ENCODE data around the gene MORC3.
"Not testable (repeated sequence)": the region's sequence is repeated elsewhere in the genome, so short reads cannot be mapped to it uniquely, and the experiment has no call there.

Gene MORC3

DNA sequence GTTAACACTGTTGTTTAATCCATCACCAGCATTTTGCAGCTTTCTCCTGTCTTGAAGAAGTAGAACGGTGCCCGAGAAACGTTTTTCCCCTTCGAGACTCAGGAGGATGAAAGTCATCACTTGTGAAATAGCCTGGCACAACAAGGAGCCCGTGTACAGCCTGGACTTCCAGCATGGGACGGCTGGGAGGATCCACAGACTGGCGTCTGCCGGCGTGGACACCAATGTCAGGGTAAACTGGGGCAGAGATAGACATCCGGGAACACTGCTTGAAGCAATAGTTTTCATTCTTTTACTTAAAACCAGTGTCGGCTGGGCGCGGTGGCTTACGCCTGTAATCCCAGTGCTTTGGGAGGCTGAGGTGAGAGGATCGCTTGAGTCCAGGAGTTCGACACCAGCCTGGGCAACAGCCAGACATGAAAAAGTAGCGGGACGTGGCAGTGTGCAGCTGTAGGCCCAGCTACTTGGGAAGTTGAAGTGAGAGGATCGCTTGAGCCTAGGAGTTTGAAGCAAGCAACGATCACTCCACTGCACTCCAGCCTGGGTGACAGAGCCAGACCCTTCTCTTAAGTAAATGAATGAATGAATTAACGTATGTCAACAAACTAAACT is 66.1 kb downstream of the MORC3 start:
- DNase-seq: no peak

DNA sequence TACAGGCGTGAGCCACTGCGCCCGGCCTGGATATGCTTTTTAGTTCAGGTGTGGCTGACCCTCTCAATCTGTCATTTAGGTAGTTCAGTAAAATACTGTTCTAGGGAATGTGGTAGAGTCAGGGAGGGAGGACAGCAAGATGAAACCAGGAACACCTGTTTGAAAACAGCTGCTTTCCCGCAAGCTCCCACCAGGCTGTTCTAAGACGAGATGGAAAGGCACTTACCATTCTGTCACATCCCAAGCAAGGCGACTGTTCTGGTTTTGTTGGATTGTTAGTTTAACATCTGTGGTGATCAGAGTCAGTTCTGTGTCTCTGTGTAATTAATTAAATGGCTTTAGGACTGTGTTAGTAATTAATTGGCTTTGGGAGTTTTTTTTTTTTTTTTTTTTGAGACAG is 68.1 kb downstream of the MORC3 start:
- DNase-seq: no peak

DNA sequence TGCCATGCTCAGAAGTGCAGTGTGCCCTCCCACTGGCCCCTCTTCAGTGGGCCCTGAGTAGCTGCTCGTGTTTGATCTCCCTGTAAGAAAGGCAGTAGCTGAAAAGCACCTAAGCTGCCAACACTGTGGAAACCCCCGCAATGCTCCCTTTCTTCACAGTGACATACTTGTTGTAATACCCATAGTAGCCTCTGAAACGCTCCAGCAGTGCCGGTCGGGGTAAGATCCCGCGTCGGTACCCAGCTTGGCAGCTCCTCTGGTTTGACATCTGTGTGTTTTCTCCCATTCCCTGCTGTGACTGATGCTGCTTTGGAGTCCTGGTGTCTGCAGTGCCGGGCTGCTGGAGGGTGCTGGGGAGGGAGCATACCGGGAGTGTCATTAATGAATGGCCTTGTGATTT is 68.8 kb downstream of the MORC3 start:
- DNase-seq: no peak

DNA sequence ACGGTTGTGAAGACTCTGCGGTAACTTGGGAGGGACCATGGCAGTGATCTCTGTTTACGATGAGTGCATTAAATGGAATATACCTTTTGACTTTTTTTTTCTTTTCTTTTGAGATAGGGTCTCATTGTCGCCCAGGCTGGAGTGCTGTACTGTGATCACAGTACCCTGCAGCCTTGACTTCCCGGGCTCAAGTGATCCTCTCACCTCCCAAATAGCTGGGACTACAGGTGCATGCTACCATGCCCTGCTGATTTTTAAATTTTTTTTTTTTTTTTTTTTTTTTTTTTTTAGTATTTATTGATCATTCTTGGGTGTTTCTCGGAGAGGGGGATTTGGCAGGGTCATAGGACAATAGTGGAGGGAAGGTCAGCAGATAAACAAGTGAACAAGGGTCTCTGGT is 71.7 kb downstream of the MORC3 start:
- not testable (repeated sequence) for DNase-seq

DNA sequence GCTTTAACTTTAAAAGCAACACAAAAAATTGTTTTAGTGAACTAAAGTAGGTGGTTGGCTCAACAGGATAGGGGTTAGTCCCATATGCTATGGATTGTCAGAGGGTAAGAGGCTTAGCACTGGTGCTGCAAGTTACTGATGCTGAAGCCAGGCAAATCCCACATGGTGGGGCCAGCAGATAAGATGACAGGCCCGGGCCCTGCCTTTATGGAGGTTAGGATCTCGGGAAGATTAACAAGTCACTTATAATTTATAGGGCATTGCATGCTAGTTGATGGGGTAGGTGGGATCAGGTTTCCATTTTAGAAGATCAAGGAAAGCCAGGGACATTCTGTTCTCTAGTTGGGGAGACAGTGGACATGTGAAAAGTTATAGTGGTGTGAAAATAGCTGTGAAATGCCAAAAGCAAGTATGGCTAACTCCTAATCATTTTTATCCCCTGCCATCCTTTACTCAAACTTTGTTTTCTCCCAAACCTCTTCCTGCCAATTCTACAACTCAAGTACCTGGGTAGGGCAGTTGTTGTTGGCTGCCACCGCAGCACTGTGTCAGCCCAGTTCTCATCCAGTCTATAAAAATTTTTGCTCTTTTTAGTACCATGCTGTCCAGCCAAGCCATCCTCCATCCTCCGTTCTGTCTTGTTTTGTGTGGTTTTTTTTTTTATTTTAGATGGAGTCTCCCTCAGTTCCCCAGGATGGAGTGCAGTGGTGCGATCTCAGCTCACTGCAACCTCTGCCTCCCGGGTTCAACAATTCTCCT is 75.5 kb downstream of the MORC3 start:
- DNase-seq: no peak

DNA sequence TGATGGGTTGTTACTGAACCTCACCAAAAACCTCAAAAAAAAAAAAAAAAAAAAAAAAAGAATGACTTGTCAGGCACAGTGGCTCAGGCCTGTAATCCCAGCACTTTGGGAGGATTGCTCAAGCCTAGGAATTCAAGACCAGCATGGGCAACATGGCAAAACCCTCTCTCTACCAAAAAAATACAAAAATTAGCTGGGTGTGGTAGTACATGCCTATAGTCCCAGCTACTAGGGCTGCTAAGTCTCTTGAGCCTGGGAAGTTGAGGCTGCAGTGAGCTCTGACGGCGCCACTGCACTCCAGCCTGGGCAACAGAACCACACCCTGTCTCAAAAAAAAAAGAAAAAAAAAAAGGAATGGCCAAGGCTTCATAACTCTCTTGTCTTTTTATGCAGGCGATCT is 76.3 kb downstream of the MORC3 start:
- no peak for DNase-seq

DNA sequence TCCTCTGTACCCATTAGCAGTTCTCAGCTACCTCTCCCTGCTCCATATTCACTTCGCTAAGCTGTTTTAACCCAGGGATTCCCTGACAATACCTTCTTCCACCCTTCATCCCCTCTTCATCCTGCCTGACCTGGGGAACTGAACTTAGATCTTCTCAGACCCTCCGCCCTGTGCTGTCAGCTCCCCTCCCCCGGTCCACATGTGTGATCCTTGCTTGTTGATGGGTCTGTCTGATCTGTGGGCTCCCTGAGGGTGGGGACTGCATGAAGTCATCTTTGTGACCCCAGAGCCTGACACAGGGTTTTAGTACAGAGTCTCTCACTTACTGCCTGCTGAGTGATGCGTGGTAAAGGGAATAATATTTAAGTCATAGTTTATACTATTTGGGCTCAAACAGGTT is 77.0 kb downstream of the MORC3 start:
- DNase-seq: peak; percentile 30

DNA sequence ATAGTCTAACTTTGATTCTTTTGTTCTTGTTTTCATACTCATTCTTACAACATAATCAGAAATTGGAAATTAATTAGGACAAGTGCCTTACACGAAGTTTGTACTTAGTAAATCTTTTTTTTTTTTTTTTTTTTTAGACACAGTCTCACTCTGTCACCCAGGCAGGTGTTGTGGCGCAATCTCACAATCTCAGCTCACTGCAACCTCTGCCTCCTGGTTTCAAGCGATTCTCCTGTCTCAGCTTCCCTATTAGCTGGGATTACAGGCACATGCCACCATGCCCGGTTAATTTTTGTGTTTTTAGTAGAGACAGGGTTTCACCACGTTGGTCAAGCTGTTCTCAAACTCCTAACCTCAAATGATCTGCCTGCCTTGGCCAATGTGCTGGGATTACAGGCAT is 77.6 kb downstream of the MORC3 start:
- DNase-seq: no peak

DNA sequence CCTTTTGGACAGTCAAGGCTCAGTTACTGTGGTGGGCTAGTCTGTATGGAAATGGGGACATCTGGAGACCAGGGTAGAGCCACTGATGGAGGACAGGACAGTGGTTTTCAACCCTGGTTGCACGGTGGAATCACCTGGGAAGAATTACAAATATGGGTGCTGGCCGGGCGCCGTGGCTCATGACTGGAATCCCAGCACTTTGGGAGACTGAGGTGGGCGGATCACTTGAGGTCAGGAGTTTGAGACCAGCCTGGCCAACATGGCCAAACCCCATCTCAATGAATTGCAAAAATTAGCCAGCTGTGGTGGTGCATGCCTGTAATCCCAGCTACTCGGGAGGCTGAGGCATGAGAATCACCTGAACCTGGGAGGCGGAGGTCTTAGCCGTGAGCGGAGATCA is 79.7 kb downstream of the MORC3 start:
- not testable (repeated sequence) for DNase-seq

DNA sequence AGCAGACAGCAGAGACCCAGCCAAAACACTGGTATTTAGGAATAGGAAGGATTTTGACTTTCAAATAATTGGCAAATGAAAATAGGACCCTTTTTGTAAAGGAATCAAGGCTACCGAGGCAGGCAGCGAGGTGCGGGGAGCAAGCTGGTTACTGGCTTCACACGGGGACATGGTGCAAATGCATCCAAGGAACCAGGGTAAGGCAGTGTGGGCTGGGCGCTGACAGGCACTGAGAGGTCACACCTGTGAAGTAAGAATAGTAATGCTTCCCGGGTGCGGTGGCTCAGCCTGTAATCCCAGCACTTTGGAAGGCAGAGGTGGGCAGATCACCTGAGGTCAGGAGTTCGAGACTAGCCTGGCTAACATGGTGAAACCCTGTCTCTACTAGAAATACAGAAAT is 80.7 kb downstream of the MORC3 start:
- no peak for DNase-seq

DNA sequence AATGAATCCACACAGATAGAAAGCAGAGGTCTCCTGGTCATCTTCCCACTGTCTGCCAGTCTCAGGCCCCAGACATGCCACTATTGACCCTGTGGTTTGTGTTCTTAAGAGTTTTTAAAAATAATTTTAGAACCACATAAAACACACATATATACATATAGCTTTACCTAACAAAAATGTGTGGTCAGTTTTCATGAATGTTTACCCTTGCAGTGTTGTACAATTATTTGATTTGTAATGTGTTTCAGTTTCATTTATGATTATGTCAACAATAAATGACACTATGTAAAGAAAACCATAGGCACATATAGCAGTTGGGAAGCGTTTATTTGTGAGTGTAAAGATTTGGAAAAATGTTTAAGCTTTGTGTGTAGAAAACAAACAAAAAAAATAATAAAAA is 82.3 kb downstream of the MORC3 start:
- DNase-seq: no peak

DNA sequence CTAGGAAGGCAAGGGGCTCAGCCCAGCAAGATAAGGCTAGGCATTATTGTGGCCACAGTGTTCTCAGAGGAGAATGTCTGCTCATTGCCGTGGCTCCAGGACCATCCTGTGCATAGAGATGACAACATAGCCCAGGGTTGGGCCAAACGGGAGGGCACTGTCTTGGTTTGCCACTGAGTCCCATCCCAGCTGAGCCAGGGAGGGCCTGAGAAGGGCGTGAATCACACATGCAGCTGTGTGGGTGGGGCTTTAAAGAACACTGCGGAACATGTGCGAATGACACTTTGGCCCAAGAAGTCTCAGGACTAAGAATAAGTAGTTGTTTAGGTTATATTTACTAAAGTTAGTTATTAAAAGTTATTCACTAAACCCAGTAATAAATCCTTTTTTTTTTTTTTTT is 83.7 kb downstream of the MORC3 start:
- no peak for DNase-seq

DNA sequence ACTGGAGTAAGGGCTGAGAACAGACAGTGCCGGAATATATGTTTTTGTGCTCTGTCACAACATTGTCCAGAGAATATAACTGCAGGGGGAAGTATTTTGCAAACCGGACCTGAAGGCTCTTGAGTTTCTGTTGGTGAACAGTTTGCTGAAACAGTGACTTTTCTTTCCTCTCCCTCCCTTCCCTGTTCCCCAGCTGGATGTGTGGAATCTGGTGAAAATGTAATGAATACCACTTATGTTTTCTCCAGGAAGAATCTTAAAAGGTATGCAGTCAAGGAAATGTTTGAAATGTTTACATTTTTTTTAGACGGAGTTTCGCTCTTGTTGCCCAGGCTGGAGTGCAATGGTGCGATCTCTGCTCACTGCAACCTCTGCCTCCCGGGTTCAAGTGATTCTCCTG is 88.6 kb downstream of the MORC3 start:
- no peak for DNase-seq

DNA sequence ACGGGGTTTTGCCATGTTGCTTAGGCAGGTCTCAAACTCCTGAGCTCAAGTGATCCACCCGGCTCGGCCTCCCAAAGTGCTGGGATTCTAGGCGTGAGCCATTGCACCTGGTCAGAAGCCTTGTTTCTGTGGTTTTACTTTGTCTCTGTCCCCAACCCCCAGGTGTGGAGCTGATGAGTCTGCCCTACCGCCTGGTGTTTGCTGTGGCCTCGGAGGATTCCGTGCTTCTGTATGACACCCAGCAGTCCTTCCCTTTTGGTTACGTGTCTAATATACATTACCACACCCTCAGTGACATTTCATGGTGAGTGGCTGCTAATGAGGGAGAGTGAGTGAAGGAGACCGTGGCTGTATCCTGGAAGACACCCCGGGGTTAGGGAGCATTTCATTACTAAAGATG is 91.3 kb downstream of the MORC3 start:
- DNase-seq: no peak

DNA sequence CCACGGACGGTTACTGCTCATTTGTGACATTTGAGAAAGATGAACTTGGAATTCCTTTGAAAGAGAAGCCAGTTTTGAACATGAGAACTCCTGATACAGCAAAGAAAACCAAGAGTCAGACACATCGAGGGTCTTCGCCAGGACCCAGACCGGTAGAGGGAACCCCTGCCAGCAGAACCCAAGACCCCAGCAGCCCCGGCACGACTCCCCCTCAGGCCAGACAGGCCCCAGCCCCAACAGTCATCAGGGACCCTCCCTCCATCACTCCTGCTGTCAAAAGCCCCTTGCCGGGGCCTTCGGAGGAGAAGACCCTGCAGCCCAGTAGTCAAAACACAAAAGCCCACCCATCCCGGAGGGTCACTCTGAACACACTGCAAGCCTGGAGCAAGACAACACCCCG is 92.9 kb downstream of the MORC3 start:
- DNase-seq: no peak

DNA sequence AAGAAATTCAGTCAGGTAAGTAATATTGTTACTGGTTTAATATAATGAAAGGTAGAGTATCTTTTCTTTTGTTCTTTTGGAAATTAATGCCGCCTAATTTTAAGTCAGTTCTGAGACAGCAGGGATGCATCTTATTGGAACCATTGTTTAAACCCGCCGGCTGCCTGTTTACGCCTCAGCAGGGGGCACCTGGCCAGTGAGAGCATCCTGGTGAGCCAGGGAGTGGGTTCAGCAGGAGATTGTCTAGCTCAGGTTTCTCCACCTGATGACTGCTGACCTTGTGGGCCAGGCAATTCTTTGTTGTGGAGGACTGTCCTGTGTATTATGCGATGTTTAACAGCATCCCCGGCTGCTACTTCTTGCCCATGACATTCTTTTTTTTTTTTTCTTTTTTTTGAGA is 95.4 kb downstream of the MORC3 start:
- no peak for DNase-seq

DNA sequence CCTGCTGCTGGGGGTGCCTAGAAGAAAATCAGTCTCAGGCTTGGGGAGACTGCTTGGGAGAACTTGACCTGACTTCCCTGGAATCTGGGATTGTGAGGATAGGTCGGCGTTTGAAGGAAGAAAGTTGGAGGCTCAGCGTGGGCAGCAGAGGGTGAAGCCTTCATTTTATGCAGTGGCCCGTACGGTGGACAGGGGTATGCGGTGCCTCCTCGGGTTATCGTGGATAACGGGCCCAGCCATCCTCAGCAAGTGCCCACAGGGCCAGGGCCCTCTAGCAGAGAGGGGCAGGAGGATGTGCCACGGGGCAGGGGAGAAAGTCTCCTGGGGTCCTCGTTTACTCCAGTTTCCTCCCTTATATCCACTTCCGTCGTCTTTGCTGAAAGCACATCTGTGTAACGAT is 99.2 kb downstream of the MORC3 start:
- no peak for DNase-seq

DNA sequence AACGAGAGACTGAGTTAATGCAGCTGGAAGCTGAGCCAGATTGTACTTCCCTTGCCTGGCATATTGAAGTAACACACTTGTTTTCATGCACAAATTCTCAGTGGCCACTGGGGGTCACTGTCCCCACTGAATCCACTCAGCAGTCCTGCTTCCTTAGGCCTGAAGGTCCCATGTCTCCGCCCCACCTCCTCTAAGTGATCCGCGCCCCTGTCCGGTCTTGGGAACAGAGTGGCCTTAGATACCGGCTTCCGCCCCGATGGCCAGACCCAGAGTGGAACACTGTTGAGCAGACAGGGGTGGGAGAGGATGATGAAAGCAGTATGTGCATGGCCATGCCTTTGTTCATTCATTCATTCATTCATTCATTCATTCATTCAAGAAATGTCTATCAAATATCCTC is 100.0 kb downstream of the MORC3 start:
- DNase-seq: peak; percentile 95

DNA sequence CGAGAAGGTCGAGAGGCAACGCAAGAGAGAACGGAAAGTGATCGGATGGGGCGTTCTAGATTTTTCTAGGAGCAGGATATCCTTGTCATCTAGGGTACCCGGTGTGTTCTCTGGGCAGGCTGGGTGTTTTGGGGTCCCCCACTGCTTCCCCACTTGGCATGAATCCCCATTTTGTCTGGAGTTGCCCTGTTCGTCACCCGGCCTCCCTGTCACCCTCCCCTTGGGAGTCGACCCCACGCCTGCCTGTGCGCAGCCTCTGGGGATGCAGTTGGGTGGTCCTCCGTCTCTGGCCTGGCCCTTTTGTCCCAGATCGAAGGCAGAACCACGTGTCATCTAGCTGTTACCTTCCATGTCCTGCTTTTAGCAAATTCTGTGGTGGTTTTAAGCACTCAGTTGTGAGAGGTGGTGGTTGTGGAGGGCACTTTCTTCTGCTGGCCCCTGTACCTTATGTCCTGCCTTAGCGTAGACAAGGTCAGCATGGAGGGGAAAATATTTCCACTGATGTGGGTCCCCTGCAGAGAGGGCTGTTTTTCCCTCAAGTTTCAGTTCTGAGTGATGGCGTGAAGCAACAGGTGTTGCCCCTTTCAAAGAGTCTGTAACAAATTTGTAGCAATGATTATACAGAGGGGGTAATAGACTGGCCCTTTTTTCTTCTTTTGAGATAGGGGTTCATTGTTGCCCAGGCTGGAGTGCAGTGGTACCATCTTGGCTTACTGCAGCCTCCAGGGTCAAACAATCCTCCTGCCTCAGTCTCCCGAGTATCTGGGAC is 100.8 kb downstream of the MORC3 start:
- no peak for DNase-seq

DNA sequence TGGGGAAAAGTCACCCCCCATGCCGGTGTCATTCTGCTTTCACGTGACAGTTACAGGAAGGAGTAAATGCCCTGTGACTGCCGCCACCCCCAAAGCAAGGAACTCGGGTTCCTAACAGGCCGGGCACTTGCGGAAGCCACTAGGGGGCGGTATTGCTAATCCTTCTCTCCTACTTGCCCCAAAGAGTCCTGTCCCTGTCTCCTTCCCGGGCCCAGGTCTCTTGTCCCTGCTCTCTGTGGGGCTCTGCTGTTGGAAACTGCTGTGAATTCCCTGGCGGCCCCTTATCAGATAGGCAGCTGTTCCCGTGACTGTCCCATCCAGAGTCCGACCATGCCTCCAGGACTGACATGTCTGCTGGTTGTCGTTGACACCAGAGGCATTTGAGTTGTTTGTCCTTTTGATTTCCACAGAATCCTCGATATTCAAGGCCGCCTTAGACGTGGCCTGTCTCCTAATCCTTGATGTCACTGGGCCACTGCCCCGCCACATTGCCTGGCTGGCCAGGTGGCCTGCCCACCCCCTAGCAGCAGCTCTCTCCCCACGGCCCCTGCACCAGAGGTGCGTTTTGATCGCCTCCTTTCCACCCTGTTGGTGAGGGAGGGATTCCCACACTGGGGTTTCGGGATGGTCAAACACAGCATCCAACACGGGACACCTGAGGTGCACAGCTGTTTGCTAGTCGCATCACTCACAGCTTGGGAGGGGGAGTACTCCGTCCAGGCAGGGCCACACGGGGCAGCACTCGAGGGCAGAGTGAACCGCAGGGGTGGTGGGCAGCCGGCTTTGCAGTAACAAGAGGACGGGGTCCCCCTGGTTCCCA is 102.5 kb downstream of the MORC3 start:
- DNase-seq: peak; percentile 89

DNA sequence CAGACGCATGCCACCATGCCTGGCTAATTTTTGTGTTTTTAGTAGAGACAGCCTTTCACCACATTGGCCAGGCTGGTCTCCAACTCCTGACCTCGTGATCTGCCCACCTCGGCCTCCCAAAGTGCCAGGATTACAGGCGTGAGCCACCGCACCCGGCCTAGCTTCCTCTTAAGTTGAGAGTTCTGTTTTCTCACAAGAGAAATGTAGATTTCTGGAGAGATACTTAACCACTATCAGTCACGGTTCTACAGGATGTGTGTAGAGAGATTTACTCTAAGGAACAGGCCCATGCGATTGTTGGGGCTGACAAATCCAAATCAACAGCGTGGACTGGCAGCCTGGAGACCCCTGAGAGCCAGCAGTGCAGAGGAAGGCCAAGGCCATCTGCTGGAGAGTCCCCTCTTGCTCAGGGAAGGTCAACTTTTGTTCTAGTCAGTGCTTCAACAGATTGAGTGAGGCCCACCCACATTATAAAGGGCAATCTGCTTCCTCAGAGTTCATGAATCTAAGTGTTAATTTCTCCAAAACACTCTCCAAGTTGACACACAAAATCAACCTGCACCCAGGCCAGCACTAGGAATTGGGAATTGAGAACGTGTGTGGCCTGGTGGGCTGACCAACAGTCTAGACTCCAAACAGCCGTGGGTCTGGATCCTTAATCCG is 103.9 kb downstream of the MORC3 start:
- DNase-seq: peak; percentile 51

DNA sequence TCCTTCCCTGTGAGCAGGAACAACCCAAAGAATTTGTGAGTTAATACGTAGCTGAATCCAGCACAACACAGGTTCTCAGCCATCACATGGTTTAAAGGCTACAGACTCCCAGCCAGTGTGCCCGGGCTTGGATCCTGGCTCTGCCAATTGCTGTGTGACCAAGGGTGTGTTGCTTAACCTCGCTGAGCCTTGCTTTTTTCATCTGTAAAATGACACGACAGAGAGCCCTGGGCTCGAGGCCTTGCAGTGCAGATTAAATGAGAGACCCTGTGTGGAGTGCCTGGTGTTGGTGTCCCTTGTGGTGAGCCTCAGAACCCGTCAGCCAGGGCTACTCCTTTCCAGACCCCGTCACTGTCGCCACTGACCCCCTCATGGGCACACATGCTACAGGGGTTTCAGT is 104.6 kb downstream of the MORC3 start:
- no peak for DNase-seq

DNA sequence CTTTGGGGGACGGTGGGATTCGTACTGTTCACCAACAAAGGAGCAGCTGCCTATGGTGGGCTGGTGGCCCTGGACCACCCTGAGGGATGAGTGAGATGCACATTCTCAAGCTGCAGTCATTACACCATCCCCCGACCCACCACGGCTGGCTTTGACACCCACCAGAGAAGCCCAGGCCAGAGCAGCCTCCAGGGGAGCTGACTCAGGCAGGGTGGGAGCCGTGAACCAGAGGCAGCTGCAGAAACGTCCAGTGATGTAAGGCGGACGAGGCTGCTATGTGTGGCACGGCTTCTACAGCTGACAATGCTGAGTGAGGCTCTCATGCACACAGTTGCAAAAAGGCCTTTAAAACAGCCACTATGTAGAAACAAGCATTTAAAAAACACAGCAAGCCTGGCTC is 105.3 kb downstream of the MORC3 start:
- no peak for DNase-seq
